RWPE2 (cell line): Measurements from ENCODE around the gene MIOX.
A peak's percentile ranks its signal among the peaks of the same experiment; 100 is the strongest.
"Not testable (repeated sequence)": the region's sequence is repeated elsewhere in the genome, so short reads cannot be mapped to it uniquely, and the experiment has no call there.

ENCODE experiments used
- ATAC-seq: fragments of 200-7000 bp; cut with Tn5 transposase; 3 replicates; pipeline ENCODE4 v1.9.1; 2021; ENCODE audit warnings: low read depth
- DNase-seq: peaks from one replicate; pipeline ENCODE4 v3.0.0-alpha.2; 2020; ENCODE audit warnings: low spot score
- H3K27ac ChIP-seq: fragments of 450-650 bp; 2 replicates; pipeline ENCODE4 v1.5.1; 2017; ENCODE audit warnings: mild to moderate bottlenecking; ENCODE audit not compliant: poor library complexity, severe bottlenecking
- H3K27me3 ChIP-seq: fragments of 250-450 bp; sonication (Bioruptor Pico); 2 replicates; pipeline ENCODE4 v1.5.1; 2021; ENCODE audit warnings: mild to moderate bottlenecking, moderate library complexity; ENCODE audit not compliant: insufficient read depth, poor library complexity, severe bottlenecking
- H3K36me3 ChIP-seq: fragments of 250-450 bp; sonication (Bioruptor Pico); 2 replicates; pipeline ENCODE4 v1.5.1; 2020; ENCODE audit warnings: low read depth, mild to moderate bottlenecking, moderate library complexity
- H3K4me1 ChIP-seq: fragments of 250-450 bp; sonication (Bioruptor Pico); 2 replicates; pipeline ENCODE4 v1.5.1; 2021; ENCODE audit warnings: mild to moderate bottlenecking, moderate library complexity; ENCODE audit not compliant: insufficient read depth, poor library complexity, severe bottlenecking
- H3K4me3 ChIP-seq: fragments of 250-450 bp; sonication (Bioruptor Pico); 2 replicates; pipeline ENCODE4 v1.5.1; 2021; ENCODE audit warnings: mild to moderate bottlenecking, moderate library complexity; ENCODE audit not compliant: severe bottlenecking
- H3K9me3 ChIP-seq: fragments of 250-450 bp; sonication (Bioruptor Pico); 2 replicates; pipeline ENCODE4 v1.5.1; 2021; ENCODE audit warnings: mild to moderate bottlenecking, moderate library complexity; ENCODE audit not compliant: severe bottlenecking
- TF ChIP-seq, protein P1 (sequence below): fragments of 450-650 bp; IDR thresholded peaks from one replicate; pipeline ENCODE4 v1.5.1; 2017; ENCODE audit warnings: mild to moderate bottlenecking, moderate library complexity; ENCODE audit not compliant: poor library complexity, severe bottlenecking

Gene MIOX

DNA sequence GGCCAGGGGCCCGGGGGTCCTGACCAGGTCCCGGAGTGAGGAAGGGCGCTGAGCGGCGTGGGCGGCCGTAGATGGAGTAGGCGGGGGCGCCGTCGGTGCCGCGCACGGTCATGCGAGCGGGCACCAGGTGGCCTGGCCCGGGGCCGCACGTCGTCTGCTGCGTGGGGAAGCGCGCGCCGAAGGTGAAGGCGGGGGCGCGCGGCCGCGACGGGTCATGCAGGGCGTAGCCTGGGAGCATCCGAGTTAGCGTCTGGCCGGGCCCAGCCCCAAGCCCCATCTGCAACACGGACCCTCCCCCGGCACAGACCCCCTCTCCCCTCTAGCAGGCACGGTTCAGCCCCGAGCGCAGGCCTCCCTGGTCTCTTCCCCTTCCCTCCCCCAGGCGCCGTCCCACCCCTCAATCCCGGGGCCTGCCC lies 44.9 kb downstream of the MIOX start:
- Histone ChIP-seq H3K27ac (peak overlapping the region; percentile 81), H3K9me3 (no peaks in the 10 kb centered on the region), H3K4me3 (peak overlapping the region; percentile 67), H3K4me1 (no peaks in the 10 kb centered on the region), H3K27me3 (no peaks in the 10 kb centered on the region), H3K36me3 (no peaks in the 10 kb centered on the region)
- peak; percentile 71 for DNase-seq
- TF ChIP-seq, protein P1, sequence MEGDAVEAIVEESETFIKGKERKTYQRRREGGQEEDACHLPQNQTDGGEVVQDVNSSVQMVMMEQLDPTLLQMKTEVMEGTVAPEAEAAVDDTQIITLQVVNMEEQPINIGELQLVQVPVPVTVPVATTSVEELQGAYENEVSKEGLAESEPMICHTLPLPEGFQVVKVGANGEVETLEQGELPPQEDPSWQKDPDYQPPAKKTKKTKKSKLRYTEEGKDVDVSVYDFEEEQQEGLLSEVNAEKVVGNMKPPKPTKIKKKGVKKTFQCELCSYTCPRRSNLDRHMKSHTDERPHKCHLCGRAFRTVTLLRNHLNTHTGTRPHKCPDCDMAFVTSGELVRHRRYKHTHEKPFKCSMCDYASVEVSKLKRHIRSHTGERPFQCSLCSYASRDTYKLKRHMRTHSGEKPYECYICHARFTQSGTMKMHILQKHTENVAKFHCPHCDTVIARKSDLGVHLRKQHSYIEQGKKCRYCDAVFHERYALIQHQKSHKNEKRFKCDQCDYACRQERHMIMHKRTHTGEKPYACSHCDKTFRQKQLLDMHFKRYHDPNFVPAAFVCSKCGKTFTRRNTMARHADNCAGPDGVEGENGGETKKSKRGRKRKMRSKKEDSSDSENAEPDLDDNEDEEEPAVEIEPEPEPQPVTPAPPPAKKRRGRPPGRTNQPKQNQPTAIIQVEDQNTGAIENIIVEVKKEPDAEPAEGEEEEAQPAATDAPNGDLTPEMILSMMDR, result no peak
- ATAC-seq, result peak; percentile 27

- DNase-seq (peak; percentile 71), ATAC-seq (peak; percentile 45)
- Histone ChIP-seq H3K4me1 (no peaks in the 10 kb centered on the region), H3K9me3 (no peaks in the 10 kb centered on the region), H3K36me3 (no peaks in the 10 kb centered on the region), H3K4me3 (peak overlapping the region; percentile 67), H3K27me3 (no peaks in the 10 kb centered on the region), H3K27ac (peak overlapping the region; percentile 81)
- TF ChIP-seq, protein P1, result no peak
These were observed 45.5 kb downstream of the MIOX start for GRCh38 chr22:50531962-50532674.

- TF ChIP-seq, protein P1, result no peak
- H3K36me3 ChIP-seq, result no peaks in the 10 kb centered on the region
- DNase-seq (no peak), ATAC-seq (no peak)
- no peaks in the 10 kb centered on the region for H3K27me3 ChIP-seq
- no peaks in the 10 kb centered on the region for H3K4me1 ChIP-seq
- H3K9me3 ChIP-seq, result no peaks in the 10 kb centered on the region
- H3K27ac ChIP-seq, result no peak overlapping the region
- H3K4me3 ChIP-seq, result no peak overlapping the region
These were observed 46.5 kb downstream of the MIOX start for GRCh38 chr22:50532824-50533796.

- H3K4me3 ChIP-seq, ATAC-seq, H3K27ac ChIP-seq, H3K36me3 ChIP-seq, DNase-seq, H3K4me1 ChIP-seq, H3K9me3 ChIP-seq, H3K27me3 ChIP-seq: not testable (repeated sequence)
These were observed 47.4 kb downstream of the MIOX start for GRCh38 chr22:50533856-50534711.

GRCh38 chr22:50535113-50535512 lies 48.5 kb downstream of the MIOX start:
- Histone ChIP-seq H3K4me3 (no peak overlapping the region), H3K27me3 (no peaks in the 10 kb centered on the region), H3K36me3 (no peaks in the 10 kb centered on the region), H3K27ac (no peak overlapping the region), H3K4me1 (peaks cover 14% of the 10 kb centered on the region), H3K9me3 (no peaks in the 10 kb centered on the region)
- TF ChIP-seq, protein P1, result no peak
- ATAC-seq, result no peak
- no peak for DNase-seq
